CD4-positive, alpha-beta T cell (primary cell): ENCODE data around the gene BRD3. TPM values are rescaled to one million over a fixed set of nuclear protein-coding genes. Genes with fewer than 3 reads are reported as not detected.

Source experiments
- ATAC-seq: fragments of 200-7000 bp; cut with Tn5 transposase; one replicate; pipeline ENCODE4 v1.10.0; 2022; ENCODE audit warnings: mild to moderate bottlenecking; ENCODE audit not compliant: poor library complexity
- CTCF ChIA-PET: fragments of 350-600 bp; sonication (Branson Sonifier 250); formaldehyde crosslinking; loops from one replicate; lab custom pipeline; 2021; ENCODE audit warnings: antibody characterized with exemption, inconsistent platforms; lab: Charles Lee
- POLR2A ChIA-PET: fragments of 350-600 bp; sonication (Branson Sonifier 250); formaldehyde crosslinking; loops from one replicate; lab custom pipeline; 2021; ENCODE audit warnings: antibody characterized with exemption, inconsistent platforms; lab: Charles Lee
- DNase-seq, 14 experiments: peaks; one replicate each; pipeline ENCODE4 v3.0.0-alpha.2; 2013 to 2020; ENCODE audit warnings: mixed read lengths in 2 of 14
- H3K27ac ChIP-seq, 2 donors: one replicate each; pipeline versions ENCODE4 v1.5.1 to v1.7.0; 2013; ENCODE audit warnings: low read length in 2 of 2, low read depth in 1 of 2, mild to moderate bottlenecking in 1 of 2
- H3K27me3 ChIP-seq, 2 experiments: 1 replicate in 1 of 2; 2 replicates in 1 of 2; pipeline versions ENCODE4 v1.6.1 to v1.7.0; 2013; ENCODE audit warnings: low read length in 2 of 2, control low read depth in 1 of 2, mild to moderate bottlenecking in 1 of 2, moderate library complexity in 1 of 2; ENCODE audit not compliant: insufficient read depth in 2 of 2, control insufficient read depth in 1 of 2
- H3K36me3 ChIP-seq: one replicate; pipeline ENCODE4 v1.6.1; 2013; ENCODE audit warnings: low read length, control low read depth; ENCODE audit not compliant: insufficient read depth
- H3K4me1 ChIP-seq: one replicate; pipeline ENCODE4 v1.6.1; 2013; ENCODE audit warnings: low read length, control low read depth; ENCODE audit not compliant: insufficient read depth
- H3K4me3 ChIP-seq: one replicate; pipeline ENCODE4 v1.5.1; 2013; ENCODE audit warnings: mild to moderate bottlenecking, low read length, moderate library complexity
- H3K9me3 ChIP-seq, 2 experiments: 1 replicate in 1 of 2; 2 replicates in 1 of 2; pipeline versions ENCODE4 v1.6.1 to v1.7.0; 2013; ENCODE audit warnings: low read length in 2 of 2, mild to moderate bottlenecking in 2 of 2, control low read depth in 1 of 2, moderate library complexity in 1 of 2; ENCODE audit not compliant: control insufficient read depth in 1 of 2, insufficient read depth in 1 of 2
- H3K27ac Mint-ChIP-seq: one replicate; pipeline ENCODE4 v1.8.0; 2020; ENCODE audit warnings: mixed read lengths
- H3K27me3 Mint-ChIP-seq: one replicate; pipeline ENCODE4 v1.8.0; 2021; ENCODE audit warnings: mixed read lengths
- H3K36me3 Mint-ChIP-seq: one replicate; pipeline ENCODE4 v1.8.0; 2021; ENCODE audit warnings: low read depth, mixed read lengths
- H3K4me1 Mint-ChIP-seq: one replicate; pipeline ENCODE4 v1.8.0; 2021; ENCODE audit warnings: low read depth, mixed read lengths
- H3K4me3 Mint-ChIP-seq: one replicate; pipeline ENCODE4 v1.8.0; 2020; ENCODE audit warnings: mild to moderate bottlenecking, mixed read lengths
- H3K9me3 Mint-ChIP-seq: one replicate; pipeline ENCODE4 v1.8.0; 2020; ENCODE audit warnings: mixed read lengths
- intact Hi-C, 2 experiments: fragments of 100-400 bp; cut with DNase I in 1 of 2; cut with micrococcal nuclease in 1 of 2; formaldehyde crosslinking; loops; one replicate each; pipeline versions ENCODE4 v1.15.1 to v1.9.0; 2023 to 2025; cut with DNase I, micrococcal nuclease
- total RNA-seq, 174 experiments: library from RNA in 2 of 174; stranded (reverse) in 2 of 174; gene quantifications; one replicate each; pipeline ENCODE4 v1.2.3 and lab custom pipeline; 2021 to 2026
- TF ChIP-seq, protein P1 (sequence below): fragments of 200-600 bp; IDR thresholded peaks from one replicate; pipeline ENCODE4 v1.8.0; 2022; ENCODE audit warnings: antibody characterized with exemption, mild to moderate bottlenecking

Gene BRD3
- total RNA-seq, 2 experiments from 2014 or later, result 26.7 to 29.0 TPM

DNA sequence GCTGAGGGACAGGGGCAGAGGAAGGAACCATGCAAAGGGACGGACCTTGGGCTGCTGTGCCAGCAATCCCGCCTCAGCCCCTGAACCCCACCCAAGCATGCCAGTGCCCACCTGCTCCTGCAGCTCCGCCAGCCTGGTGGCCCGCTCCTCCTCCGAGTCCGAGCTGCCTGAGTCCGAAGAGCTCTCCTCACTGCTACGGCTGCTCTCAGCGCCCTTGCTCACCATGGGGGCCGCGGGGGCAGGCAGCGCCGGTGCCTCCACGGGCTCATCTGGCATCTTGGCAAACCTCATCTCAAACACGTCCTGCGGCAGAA, 26.2 kb downstream of the BRD3 start:
- no peak overlapping the region for H3K27ac ChIP-seq
- no peak overlapping the region for H3K4me3 Mint-ChIP-seq
- ChIA-PET POLR2A (no interaction called here), CTCF (interaction anchor here (0.6 kb wide), 1 partner anchor 74 kb away, joined by 4 read pairs; no protein-coding TSS in a partner anchor)
- H3K27me3 Mint-ChIP-seq, result no peaks in the 10 kb centered on the region
- ATAC-seq (no peak), DNase-seq (no peak)
- H3K36me3 ChIP-seq, result peaks cover 51% of the 10 kb centered on the region
- TF ChIP-seq, protein P1, sequence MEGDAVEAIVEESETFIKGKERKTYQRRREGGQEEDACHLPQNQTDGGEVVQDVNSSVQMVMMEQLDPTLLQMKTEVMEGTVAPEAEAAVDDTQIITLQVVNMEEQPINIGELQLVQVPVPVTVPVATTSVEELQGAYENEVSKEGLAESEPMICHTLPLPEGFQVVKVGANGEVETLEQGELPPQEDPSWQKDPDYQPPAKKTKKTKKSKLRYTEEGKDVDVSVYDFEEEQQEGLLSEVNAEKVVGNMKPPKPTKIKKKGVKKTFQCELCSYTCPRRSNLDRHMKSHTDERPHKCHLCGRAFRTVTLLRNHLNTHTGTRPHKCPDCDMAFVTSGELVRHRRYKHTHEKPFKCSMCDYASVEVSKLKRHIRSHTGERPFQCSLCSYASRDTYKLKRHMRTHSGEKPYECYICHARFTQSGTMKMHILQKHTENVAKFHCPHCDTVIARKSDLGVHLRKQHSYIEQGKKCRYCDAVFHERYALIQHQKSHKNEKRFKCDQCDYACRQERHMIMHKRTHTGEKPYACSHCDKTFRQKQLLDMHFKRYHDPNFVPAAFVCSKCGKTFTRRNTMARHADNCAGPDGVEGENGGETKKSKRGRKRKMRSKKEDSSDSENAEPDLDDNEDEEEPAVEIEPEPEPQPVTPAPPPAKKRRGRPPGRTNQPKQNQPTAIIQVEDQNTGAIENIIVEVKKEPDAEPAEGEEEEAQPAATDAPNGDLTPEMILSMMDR, result no peak
- H3K9me3 Mint-ChIP-seq, result no peaks in the 10 kb centered on the region
- intact Hi-C loops, result no loop called here
- H3K36me3 Mint-ChIP-seq, result peaks cover 77% of the 10 kb centered on the region
- H3K4me1 Mint-ChIP-seq, result no peaks in the 10 kb centered on the region
- H3K4me3 ChIP-seq, result no peak overlapping the region
- no peaks in the 10 kb centered on the region for H3K27me3 ChIP-seq
- no peak overlapping the region for H3K27ac Mint-ChIP-seq
- H3K4me1 ChIP-seq, result no peaks in the 10 kb centered on the region
- H3K9me3 ChIP-seq, result peaks cover 11 to 32% of the 10 kb centered on the region in 2 experiments

DNA sequence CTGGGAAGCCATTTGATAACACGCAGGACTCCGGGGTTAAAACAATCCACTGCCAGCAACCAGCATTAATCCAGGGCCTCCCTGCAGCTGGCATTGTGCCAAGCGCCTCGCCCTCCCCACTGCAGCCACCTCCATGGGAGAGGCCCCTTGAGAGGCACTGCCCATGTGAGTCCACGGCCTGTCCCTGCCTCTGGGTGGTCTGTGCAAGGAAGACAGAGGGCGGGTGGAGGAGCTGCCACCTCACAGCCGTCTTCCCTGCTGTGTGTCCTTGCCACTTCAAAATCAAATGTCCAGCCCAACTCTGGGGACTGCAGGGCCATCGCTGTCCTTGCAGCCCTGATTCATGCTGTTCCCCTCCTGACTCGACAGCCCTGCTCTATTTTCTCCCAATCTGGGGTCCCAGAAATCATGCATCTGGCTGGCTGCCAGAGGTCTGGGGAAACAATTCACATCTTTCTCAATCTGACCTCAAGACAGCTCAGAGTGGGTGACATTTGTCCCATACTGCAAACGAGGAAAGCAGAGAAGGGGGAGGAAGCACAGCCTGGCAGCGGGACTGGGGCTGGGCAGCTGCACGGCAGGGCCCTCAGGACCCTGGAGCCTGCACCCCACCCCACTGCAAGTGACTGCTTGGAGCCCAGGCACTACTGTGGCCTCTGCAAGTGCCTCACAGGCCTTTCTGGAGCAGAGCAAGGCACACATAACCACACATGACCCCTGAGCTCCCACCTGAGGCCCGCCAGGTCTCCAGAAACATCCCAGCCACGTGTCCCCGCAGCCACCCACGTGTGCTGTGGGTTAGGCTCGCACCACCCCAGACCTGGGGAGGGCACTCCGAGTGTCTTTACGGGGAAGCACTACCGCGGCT, 26.8 kb downstream of the BRD3 start:
- H3K27me3 ChIP-seq, result no peaks in the 10 kb centered on the region
- H3K27me3 Mint-ChIP-seq, result no peaks in the 10 kb centered on the region
- no peak overlapping the region for H3K4me3 ChIP-seq
- peaks cover 11 to 32% of the 10 kb centered on the region in 2 experiments for H3K9me3 ChIP-seq
- peaks cover 83% of the 10 kb centered on the region for H3K36me3 Mint-ChIP-seq
- peaks cover 53% of the 10 kb centered on the region for H3K36me3 ChIP-seq
- H3K4me1 ChIP-seq, result no peaks in the 10 kb centered on the region
- intact Hi-C loops, result no loop called here
- no peaks in the 10 kb centered on the region for H3K9me3 Mint-ChIP-seq
- no peaks in the 10 kb centered on the region for H3K4me1 Mint-ChIP-seq
- ATAC-seq (no peak), DNase-seq (peak in 1 of 14 experiments; percentile 2)
- H3K27ac Mint-ChIP-seq, result no peak overlapping the region
- TF ChIP-seq, protein P1, result no peak
- H3K4me3 Mint-ChIP-seq, result no peak overlapping the region
- ChIA-PET POLR2A (no interaction called here), CTCF (no interaction called here)
- H3K27ac ChIP-seq, result no peak overlapping the region

DNA sequence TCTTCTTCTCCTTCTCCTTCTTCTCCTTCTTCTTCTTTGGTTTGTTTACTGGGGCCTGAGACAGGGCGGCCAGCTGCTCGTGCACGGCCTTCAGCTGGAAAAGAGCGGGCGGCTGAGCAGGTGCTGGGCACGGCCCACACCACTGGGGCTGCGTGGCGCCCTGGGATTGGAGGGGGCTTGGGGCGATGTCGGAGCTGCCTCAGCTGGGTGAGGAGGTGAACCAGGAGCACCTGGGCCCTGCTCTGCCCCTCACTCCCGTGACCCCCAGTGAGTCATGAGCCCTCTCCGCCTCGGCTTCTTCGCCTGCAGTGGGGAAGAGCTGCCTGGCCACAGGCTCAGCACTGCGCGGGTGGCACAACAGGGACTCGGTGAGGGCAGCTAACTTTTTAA, 27.7 kb downstream of the BRD3 start:
- intact Hi-C loops, result no loop called here
- H3K36me3 Mint-ChIP-seq, result peaks cover 91% of the 10 kb centered on the region
- TF ChIP-seq, protein P1, result no peak
- peaks cover 11 to 32% of the 10 kb centered on the region in 2 experiments for H3K9me3 ChIP-seq
- ChIA-PET POLR2A (no interaction called here), CTCF (no interaction called here)
- ATAC-seq (no peak), DNase-seq (no peak)
- H3K27me3 ChIP-seq, result no peaks in the 10 kb centered on the region
- H3K27me3 Mint-ChIP-seq, result no peaks in the 10 kb centered on the region
- no peak overlapping the region for H3K4me3 Mint-ChIP-seq
- H3K4me1 ChIP-seq, result no peaks in the 10 kb centered on the region
- no peak overlapping the region for H3K4me3 ChIP-seq
- no peaks in the 10 kb centered on the region for H3K9me3 Mint-ChIP-seq
- peaks cover 57% of the 10 kb centered on the region for H3K36me3 ChIP-seq
- no peak overlapping the region for H3K27ac Mint-ChIP-seq
- no peak overlapping the region for H3K27ac ChIP-seq
- H3K4me1 Mint-ChIP-seq, result no peaks in the 10 kb centered on the region
